Measurements from ENCODE around the gene GALNS.

DNA sequence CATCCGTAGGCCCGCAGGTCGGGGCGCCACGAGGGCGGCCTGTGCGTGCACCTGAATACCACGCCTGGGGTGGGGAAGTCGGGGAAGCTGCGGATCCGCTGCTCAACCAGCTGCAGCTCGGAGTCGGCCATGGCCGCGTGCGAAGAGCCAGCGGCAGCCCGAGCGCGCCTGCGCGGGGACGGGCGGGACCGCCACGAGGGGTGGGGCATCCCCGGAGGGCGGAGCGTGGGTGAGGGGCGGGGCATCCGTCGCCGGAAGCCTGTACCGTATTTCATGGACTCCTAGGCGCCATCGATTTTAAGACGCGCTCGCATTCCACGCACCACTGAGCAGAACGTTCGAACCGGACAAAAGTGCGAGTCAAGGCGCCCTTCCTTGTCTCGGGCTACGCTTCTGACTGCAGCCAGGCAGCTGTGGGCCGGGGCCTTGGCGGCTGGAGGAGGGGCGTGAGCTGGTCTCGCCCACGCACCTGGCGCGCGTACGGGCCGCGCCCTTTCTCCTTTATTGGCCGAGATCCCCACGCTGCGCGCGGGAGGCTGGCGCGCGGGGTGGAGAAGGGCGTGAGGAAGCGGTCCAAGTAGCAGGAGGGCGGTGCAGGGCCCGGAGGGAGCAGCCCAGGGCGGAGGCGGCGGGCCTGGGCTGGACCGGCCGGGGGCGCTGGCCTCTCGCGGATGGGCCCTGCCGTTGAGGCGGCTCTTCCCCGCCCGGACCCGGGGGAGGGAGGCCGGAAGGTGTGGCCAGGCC, 44.8 kb downstream of the GALNS start, which contains the start of gene APRT:
- TF ChIP-seq, protein P1, sequence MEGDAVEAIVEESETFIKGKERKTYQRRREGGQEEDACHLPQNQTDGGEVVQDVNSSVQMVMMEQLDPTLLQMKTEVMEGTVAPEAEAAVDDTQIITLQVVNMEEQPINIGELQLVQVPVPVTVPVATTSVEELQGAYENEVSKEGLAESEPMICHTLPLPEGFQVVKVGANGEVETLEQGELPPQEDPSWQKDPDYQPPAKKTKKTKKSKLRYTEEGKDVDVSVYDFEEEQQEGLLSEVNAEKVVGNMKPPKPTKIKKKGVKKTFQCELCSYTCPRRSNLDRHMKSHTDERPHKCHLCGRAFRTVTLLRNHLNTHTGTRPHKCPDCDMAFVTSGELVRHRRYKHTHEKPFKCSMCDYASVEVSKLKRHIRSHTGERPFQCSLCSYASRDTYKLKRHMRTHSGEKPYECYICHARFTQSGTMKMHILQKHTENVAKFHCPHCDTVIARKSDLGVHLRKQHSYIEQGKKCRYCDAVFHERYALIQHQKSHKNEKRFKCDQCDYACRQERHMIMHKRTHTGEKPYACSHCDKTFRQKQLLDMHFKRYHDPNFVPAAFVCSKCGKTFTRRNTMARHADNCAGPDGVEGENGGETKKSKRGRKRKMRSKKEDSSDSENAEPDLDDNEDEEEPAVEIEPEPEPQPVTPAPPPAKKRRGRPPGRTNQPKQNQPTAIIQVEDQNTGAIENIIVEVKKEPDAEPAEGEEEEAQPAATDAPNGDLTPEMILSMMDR (IDR thresholded peaks at IDR 0.05), result peak in 5 of 6 experiments; percentile 11 to 45 (median 31)
- peak in 1 of 2 donors; percentile 67 for TF ChIP-seq POLR2A (IDR thresholded peaks at IDR 0.05)

Data from adrenal gland (tissue), 5 donors.